IPS-18c (cell line): ENCODE measurements around the gene AIFM1.

Experiments
- H3K4me3 ChIP-seq: 2 replicates; pipeline ENCODE4 v1.7.0; 2013; ENCODE audit warnings: low read depth, mild to moderate bottlenecking, low read length, moderate library complexity; ENCODE audit not compliant: insufficient read depth
- H3K9me3 ChIP-seq: one replicate; pipeline ENCODE4 v1.6.1; 2013; ENCODE audit warnings: mild to moderate bottlenecking, low read length, moderate library complexity; ENCODE audit not compliant: control insufficient read depth, insufficient read depth

AIFM1 gene

DNA sequence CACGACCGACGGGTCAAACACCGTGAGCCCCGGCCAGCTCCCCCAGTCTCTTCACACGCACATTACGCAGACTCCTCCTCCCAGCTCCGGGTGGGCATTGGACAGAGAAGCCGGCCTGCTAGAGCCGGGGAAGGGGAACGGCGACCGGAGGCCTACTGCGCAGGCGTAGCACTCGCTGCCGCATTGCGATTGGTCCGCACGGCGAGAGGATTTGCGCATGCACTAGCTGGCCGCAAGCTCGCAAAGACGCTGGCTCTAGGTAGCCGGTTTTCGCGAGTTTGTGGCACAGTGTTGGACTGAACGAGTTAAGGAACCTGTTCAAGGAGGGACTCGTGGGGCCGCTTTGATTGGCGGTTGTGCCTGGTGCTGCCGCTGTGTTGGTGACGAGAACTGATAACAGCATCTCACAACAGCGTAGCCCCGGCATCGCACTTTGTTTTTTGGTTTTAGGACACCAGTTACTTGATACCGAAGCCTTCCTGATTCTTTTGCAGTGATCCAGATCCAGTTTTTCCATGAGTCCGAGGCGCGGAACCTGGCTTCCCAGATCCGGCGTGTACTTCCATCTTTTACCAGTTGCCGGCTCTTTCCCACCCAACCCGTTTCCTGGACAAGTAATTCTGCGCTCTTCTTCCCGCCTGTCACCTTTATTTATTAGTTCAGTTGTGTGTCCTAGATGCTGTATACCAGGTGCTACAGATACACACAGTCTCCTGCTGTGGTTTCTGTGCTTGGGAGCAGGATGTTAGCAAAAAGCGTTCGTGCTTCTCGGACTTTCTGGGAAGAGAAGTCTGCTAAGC, at the start of gene AIFM1:
AIFM1 (minus strand) TSS at position 139 of the 800 bp plus-strand sequence. CDS start 185 bp downstream, outside the sequence.
- H3K9me3 ChIP-seq: peaks cover 4% of the 10 kb centered on the region
- peak within 1 kb of the TSS; percentile 69 for H3K4me3 ChIP-seq

DNA sequence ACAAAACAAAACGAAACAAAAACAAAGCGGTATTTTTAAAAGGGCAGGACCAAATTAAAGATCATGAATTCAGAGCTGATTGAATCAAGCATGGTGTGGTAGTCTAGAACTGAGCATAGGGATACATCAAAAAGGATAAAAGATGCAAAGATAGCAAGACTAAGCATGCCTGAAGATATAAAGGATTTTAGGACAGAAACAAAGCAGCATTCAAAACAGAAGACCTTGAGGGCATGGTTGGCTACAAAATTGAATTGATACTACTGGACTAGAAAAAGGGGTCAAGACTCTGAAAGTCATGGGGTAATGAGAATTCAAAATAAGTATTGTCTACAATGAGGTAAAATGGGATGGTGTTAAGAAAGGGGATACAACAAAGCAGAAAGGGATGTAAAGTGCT, 47.7 kb upstream of the AIFM1 start:
- no peak overlapping the region for H3K4me3 ChIP-seq
- H3K9me3 ChIP-seq: peaks cover 4% of the 10 kb centered on the region

DNA sequence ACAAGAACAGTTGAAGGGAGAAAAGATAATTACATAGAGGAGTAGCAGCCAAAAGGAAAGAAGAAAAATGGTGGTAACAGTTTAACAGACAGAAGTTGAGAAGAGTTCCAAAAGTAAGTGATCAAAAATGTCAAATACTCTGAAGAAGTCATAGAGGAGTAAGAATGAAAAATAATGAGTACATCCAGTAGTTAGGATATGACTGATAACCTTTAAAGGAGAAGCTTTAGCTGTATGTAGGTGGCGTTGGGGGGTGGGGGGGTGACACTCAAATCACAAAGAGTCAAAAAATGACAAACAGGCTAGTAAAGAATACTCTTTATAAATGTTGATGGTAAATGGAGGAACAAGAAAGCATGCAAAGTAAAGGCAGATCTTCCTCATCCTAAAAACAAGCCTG, 46.7 kb upstream of the AIFM1 start:
- H3K9me3 ChIP-seq: peaks cover 4% of the 10 kb centered on the region
- no peak overlapping the region for H3K4me3 ChIP-seq

DNA sequence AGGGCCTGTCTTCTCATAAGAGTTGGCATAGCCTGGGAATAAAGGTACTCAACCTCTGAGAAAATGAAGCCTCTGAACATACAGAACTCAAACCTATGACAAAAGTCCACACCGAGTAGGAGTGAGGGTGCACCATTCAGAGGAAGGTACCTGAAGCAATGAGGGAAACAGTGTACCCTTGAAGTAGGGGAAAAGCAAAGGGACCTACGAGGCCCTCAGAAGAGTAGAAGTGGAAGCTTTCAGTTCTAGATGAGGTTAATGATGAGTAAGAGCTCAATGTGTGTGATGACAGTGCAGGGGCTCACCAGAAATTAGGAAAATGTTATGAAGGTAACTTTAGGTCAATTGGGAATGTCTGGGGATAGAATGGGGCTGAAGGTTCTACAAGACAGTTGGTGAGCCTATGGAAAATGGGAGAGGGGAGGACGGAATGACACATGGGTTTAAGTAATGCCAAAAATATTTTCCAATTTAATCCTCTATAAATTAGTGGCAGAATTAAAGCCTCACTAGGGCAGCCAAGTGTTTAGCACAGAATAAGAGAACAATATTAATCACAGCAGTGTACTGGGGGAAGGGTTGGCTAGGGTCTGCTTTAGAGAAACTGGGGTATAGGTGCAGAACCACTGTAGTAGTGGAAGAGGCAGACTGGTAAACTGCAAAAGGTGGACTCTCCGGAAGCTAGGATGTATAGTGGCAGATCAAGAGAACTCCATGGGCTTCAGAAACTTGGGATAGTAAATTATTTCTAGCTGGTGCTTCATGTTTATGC, 46.0 kb upstream of the AIFM1 start:
- H3K9me3 ChIP-seq: peaks cover 4% of the 10 kb centered on the region
- no peak overlapping the region for H3K4me3 ChIP-seq

DNA sequence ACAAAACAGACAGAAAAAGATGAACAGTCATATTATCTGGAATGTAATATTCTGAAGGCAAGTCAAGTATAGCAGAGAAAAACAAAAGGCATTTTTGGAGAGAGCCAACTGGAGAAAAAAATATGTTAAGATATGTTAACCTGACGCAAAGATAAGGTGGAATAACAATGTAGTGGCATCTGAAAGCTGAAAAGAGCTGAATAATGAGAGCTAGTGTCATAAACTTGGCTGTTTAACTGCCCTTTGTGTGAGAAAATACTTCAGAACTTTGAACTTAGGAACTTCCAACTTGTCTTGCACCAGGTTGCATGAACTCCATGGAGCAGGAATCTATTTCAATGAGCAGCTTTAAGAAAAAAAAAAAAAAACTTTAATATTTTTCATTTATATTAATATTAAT, 39.0 kb upstream of the AIFM1 start:
- Histone ChIP-seq H3K9me3 (no peaks in the 10 kb centered on the region), H3K4me3 (no peak overlapping the region)

DNA sequence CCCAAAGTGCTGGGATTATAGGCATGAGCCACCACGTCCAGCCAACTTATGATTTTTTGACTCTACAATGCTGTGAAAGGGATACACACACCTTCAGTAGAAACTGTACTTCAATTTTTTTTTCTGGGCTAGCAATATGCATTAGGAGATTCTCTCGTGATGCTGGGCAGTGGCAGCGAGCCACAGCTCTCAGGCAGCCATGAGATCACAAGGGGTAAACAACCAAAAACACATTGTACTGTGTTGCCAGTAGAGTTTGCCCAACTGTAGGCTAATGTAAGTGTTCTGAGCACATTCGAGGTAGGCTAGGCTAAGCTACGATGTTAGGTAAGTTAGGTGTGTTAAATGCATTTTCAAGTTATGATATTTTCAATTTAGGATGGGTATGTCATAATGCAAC, 31.8 kb upstream of the AIFM1 start:
- H3K4me3 ChIP-seq: no peak overlapping the region
- H3K9me3 ChIP-seq: no peaks in the 10 kb centered on the region

DNA sequence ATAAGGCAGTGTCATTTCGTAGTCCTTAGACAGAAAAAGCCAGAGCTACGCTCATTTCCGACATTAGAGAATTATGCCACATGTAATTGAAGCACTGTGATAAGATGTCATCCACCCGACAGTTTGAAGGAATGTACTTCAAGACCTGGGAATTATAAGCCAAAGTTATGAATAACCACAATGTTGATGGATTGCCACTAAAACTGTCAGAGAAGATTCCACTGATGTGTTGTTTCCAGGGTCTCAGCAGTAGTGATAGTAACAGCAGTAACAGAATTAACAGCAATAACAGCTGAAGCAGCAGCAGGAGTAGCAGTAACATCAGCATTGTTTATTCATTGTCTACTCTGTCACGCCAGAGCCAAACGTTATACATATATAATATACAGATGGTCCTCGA, 30.8 kb upstream of the AIFM1 start:
- no peaks in the 10 kb centered on the region for H3K9me3 ChIP-seq
- no peak overlapping the region for H3K4me3 ChIP-seq

DNA sequence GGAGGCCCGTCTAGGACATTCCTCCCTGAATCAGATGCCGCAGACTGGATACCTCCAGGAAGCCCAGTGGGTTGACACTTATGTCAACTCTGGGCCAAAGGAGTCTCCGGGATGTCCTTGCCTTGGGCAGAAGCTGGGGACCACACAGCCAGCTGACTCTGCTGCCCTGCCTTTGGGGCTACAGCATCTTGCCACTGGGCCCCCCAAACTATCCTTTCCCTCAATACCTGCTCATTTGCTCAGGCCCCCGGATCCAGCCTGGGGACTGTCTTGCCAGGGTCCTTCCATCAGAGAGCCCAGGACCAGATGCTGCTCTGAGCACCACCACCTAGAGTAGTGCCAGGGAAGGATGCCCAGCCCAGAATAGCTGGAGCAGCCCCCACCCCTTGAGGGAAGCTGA, 25.2 kb upstream of the AIFM1 start:
- peaks cover 8% of the 10 kb centered on the region for H3K9me3 ChIP-seq

DNA sequence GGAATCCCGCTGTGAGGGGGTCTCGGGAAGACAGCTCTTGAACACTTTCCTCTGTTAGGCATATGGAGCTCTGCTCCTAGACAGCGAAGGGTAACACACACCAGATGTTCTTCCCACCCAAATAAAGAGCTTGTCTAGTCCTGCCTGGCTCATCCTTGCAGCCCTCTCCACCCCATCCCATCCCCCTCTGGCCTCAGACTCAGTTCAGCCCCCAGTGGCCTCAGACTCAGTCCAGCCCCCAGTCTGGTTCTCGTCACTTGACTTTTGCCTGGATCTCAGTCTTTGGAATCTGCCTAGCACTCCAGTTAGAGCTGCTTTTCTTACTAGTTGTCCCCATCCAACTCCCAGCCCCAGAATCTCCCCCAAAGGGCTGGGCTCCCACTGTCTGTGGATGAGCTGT, 21.0 kb upstream of the AIFM1 start:
- Histone ChIP-seq H3K4me3 (no peak overlapping the region), H3K9me3 (peaks cover 18% of the 10 kb centered on the region)

More for the DNA sequence above, 25.2 kb upstream of the AIFM1 start:
- no peak overlapping the region for H3K4me3 ChIP-seq

DNA sequence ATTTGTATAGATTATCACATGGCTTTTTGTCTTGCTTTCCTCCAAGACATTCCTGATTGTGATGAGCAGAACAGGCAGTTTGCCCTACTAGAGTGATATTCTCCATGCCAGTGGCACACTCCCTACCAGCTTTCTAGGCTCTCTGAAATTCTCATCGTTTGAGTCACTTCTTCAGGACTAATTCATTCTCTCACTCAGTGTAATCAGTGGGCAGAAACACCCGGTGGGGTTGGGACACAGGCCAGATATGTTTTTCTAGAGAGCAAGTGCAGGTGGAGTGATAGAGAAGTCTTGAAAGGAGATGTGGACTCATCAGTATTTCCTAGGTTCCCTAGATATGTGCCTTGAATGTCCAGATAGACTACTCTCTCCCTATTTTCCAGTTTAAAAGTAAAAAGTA, 19.2 kb upstream of the AIFM1 start:
- Histone ChIP-seq H3K9me3 (peaks cover 14% of the 10 kb centered on the region), H3K4me3 (no peak overlapping the region)

DNA sequence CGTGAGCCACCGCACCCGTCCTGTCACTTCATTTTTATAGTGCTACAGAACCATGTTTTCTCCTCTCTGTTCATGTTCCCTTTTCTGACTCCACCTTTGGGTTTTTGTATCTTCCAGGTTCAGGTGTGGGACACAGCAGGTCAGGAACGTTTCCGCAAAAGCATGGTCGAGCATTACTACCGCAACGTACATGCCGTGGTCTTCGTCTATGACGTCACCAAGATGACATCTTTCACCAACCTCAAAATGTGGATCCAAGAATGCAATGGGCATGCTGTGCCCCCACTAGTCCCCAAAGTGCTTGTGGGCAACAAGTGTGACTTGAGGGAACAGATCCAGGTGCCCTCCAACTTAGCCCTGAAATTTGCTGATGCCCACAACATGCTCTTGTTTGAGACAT, 18.5 kb upstream of the AIFM1 start:
- no peak overlapping the region; the same call in 1 of the 2 replicates for H3K4me3 ChIP-seq
- peaks cover 12% of the 10 kb centered on the region for H3K9me3 ChIP-seq

DNA sequence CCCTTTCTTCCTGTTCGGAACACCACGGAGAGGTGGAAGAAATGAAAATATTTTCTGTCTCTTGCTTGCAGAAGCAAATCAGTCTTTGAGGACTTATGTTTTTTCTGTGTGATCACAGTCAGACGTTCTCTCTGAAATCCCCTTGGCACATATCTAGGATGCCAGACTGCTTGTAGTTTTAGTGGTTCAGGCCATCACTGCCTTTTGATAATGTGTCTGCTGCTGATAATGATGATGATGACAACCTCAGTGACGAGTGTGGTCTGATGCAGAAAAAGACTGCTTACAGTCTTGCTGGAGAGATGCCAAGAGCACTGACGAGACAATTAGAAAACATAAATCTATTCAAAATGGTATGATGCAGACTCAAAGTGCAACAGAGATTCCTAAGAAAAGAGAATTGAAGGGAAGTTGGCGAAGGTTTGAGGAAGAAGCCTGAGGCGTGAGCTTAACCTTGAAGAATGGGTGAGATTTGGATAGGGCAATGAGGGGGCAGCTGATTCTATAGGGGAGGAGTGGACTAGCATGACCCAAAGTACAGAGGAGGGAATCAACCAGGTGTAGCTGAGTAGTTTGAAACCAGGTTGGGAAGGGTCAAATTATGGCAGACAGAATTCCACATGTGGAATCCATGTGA, 14.1 kb upstream of the AIFM1 start:
- Histone ChIP-seq H3K4me3 (no peak overlapping the region), H3K9me3 (peaks cover 14% of the 10 kb centered on the region)

DNA sequence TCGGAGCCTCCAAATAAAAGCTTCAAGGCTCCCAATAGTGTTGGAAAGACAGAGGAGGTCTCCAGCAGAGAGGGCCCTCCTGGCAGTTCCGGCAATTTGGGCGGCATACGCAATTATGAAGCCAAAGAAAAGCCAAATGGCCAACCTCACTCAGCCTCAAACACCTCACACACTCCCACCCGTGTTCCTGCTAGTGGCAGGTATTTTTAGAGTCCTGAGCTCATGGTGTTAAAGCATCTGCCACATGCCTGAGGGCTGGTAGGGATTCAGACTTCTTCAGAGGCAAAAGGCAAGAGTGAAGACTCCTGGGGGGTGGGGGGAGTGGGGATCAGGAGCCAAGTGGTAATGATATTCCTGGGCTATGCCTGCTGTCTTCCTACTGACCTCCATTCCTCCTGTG, 13.5 kb upstream of the AIFM1 start:
- Histone ChIP-seq H3K9me3 (peaks cover 10% of the 10 kb centered on the region), H3K4me3 (no peak overlapping the region)

DNA sequence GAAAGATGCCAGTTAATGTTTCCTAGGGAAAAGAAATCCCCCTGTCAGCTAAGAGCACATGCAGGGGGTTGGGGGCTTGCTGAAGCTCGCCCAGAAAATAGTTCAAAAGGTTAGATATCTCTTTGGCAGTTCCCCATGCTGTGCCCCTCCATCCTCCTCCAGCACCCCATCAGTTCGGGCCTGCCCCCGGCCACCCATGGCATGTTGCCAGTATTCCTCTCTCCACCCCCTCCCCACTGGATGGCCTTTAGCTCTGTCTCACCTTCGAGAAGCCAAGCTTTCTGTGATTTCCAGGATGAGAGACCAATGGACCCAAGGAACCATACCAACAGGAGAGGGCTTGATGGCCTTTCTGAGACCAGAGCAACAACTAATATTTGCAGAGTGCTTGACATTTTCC, 11.3 kb upstream of the AIFM1 start:
- peaks cover 8% of the 10 kb centered on the region for H3K9me3 ChIP-seq
- H3K4me3 ChIP-seq: no peak overlapping the region

DNA sequence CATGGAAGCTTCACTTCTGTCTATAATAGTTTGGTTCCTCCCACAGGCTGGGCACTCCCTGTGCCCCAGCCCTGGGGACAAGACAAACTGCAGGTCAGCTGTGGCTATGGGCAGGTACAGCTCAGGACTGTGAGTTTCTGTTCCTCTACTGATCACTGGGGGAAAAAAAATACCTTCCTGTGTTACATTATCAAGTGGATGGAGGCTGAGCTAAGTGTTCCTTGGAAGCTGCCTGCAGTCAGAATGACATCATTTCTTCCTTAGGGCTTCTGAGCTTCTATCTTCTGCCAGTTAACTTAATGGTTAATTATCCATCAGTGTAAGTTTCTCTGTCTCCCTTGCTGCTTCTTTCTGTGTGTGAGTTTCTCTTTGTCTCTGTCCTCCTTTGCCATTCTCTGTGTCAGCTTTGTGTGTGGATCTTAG, 10.7 kb upstream of the AIFM1 start:
- H3K9me3 ChIP-seq: peaks cover 8% of the 10 kb centered on the region
- no peak overlapping the region for H3K4me3 ChIP-seq

DNA sequence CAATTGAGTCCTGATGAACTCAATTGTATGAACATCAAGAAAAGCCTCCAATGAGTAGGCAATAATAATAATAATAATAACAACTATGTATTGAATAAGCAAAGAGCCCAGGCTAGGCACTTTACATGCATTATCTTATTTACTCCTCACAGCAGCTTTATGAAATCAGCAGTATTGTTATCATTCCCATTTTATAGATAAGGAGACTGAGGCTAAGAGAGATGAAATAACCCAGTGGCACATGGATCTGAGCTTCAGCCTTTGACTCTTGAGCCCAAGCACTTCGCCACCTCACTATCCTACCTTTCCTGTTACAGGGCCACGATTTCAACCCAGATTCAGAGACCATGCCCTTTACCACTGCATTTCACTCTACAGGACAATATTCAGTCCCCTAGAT, 9.3 kb upstream of the AIFM1 start:
- Histone ChIP-seq H3K9me3 (peaks cover 8% of the 10 kb centered on the region), H3K4me3 (no peak overlapping the region)

DNA sequence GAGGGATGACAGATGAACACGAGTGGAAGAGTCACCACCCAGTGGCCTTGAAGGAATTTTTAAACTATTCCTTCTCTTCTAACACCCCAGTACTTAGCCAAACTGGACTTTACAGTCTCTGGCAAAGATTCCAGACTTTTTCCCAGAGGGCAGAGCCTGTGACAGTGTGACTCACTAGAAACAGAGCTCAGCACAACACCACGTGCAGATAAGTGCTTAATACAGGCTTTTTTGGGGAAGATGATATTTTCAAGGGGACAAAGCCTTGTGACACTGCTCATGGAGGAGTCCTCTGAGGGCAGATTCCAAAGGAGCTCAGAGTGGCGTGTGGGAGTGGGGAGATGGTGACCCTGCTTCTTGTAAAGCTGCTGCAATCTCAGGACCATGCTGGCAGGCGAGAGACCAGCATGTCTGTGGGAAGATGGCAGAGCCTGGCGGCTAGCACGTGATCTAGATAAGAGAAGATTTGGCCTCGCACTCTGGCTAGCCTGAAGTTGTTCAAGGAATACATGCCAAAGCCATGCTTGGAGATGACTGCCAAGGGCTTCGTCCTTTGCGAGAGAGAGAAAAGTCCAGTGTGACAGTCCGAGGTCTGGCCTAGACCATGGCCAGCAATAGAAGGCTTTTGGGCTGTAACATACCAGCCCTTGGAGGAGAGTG, 8.5 kb upstream of the AIFM1 start:
- no peak overlapping the region for H3K4me3 ChIP-seq
- H3K9me3 ChIP-seq: peaks cover 8% of the 10 kb centered on the region
